Endothelial cell of umbilical vein (primary cell): ENCODE measurements around the gene RTCA. TPM values are rescaled to one million over a fixed set of nuclear protein-coding genes. Genes with fewer than 3 reads are reported as not detected.

Source experiments
- BruUV-seq: library from RNA; stranded (reverse); fragments of 400-500 nt; replicated peaks from 2 replicates; lab custom pipeline; 2021; lab: Mats Ljungman, UMichigan
- CTCF ChIA-PET: fragments of 300-600, 350-600 bp; sonication (Branson Sonifier 250); formaldehyde crosslinking; loops from one replicate; lab custom pipeline; 2021; ENCODE audit warnings: antibody characterized with exemption, inconsistent platforms; lab: Charles Lee
- POLR2A ChIA-PET: fragments of 300-600, 350-600 bp; sonication (Branson Sonifier 250); formaldehyde crosslinking; loops from one replicate; lab custom pipeline; 2021; ENCODE audit warnings: antibody characterized with exemption, inconsistent platforms; lab: Charles Lee
- DNase-seq: peaks from one replicate; pipeline ENCODE4 v3.0.0-alpha.2; 2011; ENCODE audit warnings: low read depth, low spot score
- FAIRE-seq: peaks from 2 replicates; lab custom pipeline; 2011; peaks lifted over from hg19 to GRCh38; lab: Jason Lieb, UNC
- H2AFZ ChIP-seq: 2 replicates; pipeline ENCODE4 v1.6.0; 2012; ENCODE audit warnings: low read depth, low read length, control low read depth, inconsistent platforms
- H3K27ac ChIP-seq: 2 replicates; pipeline ENCODE4 v1.5.1; 2011; ENCODE audit warnings: low read depth, mild to moderate bottlenecking, control low read depth, low read length, moderate library complexity; ENCODE audit not compliant: insufficient read depth
- H3K27me3 ChIP-seq, 2 experiments: 2 replicates each; pipeline versions ENCODE4 v1.6.0 to v1.6.1; 2011; ENCODE audit warnings: low read length in 2 of 2, mixed read lengths in 1 of 2; ENCODE audit not compliant: control insufficient read depth in 2 of 2, insufficient read depth in 2 of 2
- H3K36me3 ChIP-seq, 2 experiments: 2 replicates in 1 of 2; 3 replicates in 1 of 2; pipeline ENCODE4 v1.5.1; 2011; ENCODE audit warnings: low read length in 2 of 2, mild to moderate bottlenecking in 1 of 2, moderate library complexity in 1 of 2; ENCODE audit not compliant: control insufficient read depth in 2 of 2, insufficient read depth in 2 of 2; ENCODE audit errors: extremely low read depth in 1 of 2
- H3K4me1 ChIP-seq: 3 replicates; pipeline ENCODE4 v1.5.1; 2011; ENCODE audit warnings: mild to moderate bottlenecking, low read length; ENCODE audit not compliant: control insufficient read depth, insufficient read depth; ENCODE audit errors: extremely low read depth
- H3K4me2 ChIP-seq: 2 replicates; pipeline ENCODE4 v1.6.1; 2011; ENCODE audit warnings: low read length, control low read depth, mixed read lengths; ENCODE audit not compliant: insufficient read depth
- H3K4me3 ChIP-seq, 3 experiments: fragments of 200-600 bp in 1 of 3; sonication (generic), shearing (Covaris generic) in 1 of 3; replicated peaks in 1 of 3; 2 replicates each; pipeline ENCODE4 v1.5.1; 2011 to 2016; ENCODE audit warnings: control low read depth in 3 of 3, low read length in 3 of 3, mild to moderate bottlenecking in 2 of 3, inconsistent platforms in 1 of 3, low read depth in 1 of 3, moderate library complexity in 1 of 3; ENCODE audit not compliant: insufficient read depth in 1 of 3
- H3K79me2 ChIP-seq: 2 replicates; pipeline ENCODE4 v1.6.0; 2012; ENCODE audit warnings: low read length, inconsistent platforms; ENCODE audit not compliant: control insufficient read depth, insufficient read depth
- H3K9ac ChIP-seq: replicated peaks from 2 replicates; pipeline ENCODE3; 2011; ENCODE audit warnings: low read length, control low read depth; ENCODE audit not compliant: insufficient read depth; ENCODE audit errors: extremely low read depth
- H3K9me1 ChIP-seq: replicated peaks from 3 replicates; pipeline ENCODE4 v1.6.0; 2011; ENCODE audit warnings: mild to moderate bottlenecking, low read length; ENCODE audit not compliant: control insufficient read depth, insufficient read depth; ENCODE audit errors: extremely low read depth
- H3K9me3 ChIP-seq: replicated peaks from 2 replicates; pipeline ENCODE4 v1.5.1; 2012; ENCODE audit warnings: low read length, inconsistent platforms; ENCODE audit not compliant: control insufficient read depth, insufficient read depth
- H4K20me1 ChIP-seq: replicated peaks from 2 replicates; pipeline ENCODE3; 2011; ENCODE audit warnings: mild to moderate bottlenecking, low read length; ENCODE audit not compliant: control insufficient read depth, insufficient read depth; ENCODE audit errors: extremely low read depth
- EZH2 ChIP-seq: IDR thresholded peaks from 2 replicates; pipeline ENCODE4 v1.6.1; 2012; ENCODE audit warnings: borderline replicate concordance, low read depth, mild to moderate bottlenecking, moderate library complexity, low read length, inconsistent platforms; ENCODE audit not compliant: severe bottlenecking
- FOS ChIP-seq: IDR thresholded peaks from 2 replicates; pipeline ENCODE4 v1.6.1; 2011; ENCODE audit warnings: mild to moderate bottlenecking, low read length, moderate library complexity, borderline replicate concordance; ENCODE audit not compliant: insufficient read depth
- GATA2 ChIP-seq: IDR thresholded peaks from 2 replicates; pipeline ENCODE4 v1.7.0; 2011; ENCODE audit warnings: low read depth, mild to moderate bottlenecking, moderate library complexity, mixed read lengths, low read length; ENCODE audit not compliant: insufficient read length, insufficient read depth
- JUN ChIP-seq: IDR thresholded peaks from 2 replicates; pipeline ENCODE4 v1.6.1; 2011; ENCODE audit warnings: borderline replicate concordance, low read depth; ENCODE audit not compliant: insufficient read length, insufficient read depth
- MYC ChIP-seq: IDR thresholded peaks from one replicate; pipeline ENCODE4 v1.6.1; 2011; ENCODE audit warnings: mild to moderate bottlenecking, low read depth, low read length
- POLR2A ChIP-seq: IDR thresholded peaks from 2 replicates; pipeline ENCODE4 v1.6.1; 2012; ENCODE audit warnings: low read depth, mild to moderate bottlenecking, control low read depth, low read length
- POLR2AphosphoS5 ChIP-seq: IDR thresholded peaks from 2 replicates; pipeline ENCODE4 v1.6.1; 2012; ENCODE audit warnings: low read depth, mild to moderate bottlenecking, control low read depth, low read length, moderate library complexity; ENCODE audit not compliant: insufficient read depth
- dilution Hi-C: fragments of 300-500 bp; cut with MboI; formaldehyde crosslinking; loops from one replicate; pipeline ENCODE4 v1.15.0; 2019; ENCODE audit warnings: low sequenced_read_pairs; ENCODE audit not compliant: extremely low pct_ligation_motif_present
- intact Hi-C: fragments of 100-400 bp; cut with micrococcal nuclease; formaldehyde crosslinking; loops from one replicate; pipeline ENCODE4 v1.10.0; 2022
- polyA plus RNA-seq, 4 experiments: library from polyadenylated mRNA; depleted of rRNA in 3 of 4; stranded (reverse) in 3 of 4; unstranded in 1 of 4; fragments of >200 nt; gene quantifications; 2 replicates each; pipeline versions ENCODE4 v1.2.1 to v1.2.3, GENCODE V29; 2011 to 2012; ENCODE audit warnings: missing spikeins in 1 of 4
- total RNA-seq: library from RNA; stranded (reverse); gene quantifications from 2 replicates; pipeline ENCODE4 v1.2.3, GENCODE V29; 2021
- TF ChIP-seq, protein P1 (sequence below): IDR thresholded peaks from 2 replicates; pipeline ENCODE4 v1.6.1; 2011; ENCODE audit not compliant: insufficient read depth, insufficient read length
- TF ChIP-seq, protein P2 (sequence below), 2 donors: IDR thresholded peaks; 1 replicate in 1 of 2; 2 replicates in 1 of 2; pipeline ENCODE4 v1.5.1; 2011; ENCODE audit warnings: low read length in 2 of 2, mild to moderate bottlenecking in 2 of 2, moderate library complexity in 2 of 2, control low read depth in 1 of 2, inconsistent platforms in 1 of 2, low read depth in 1 of 2; ENCODE audit not compliant: insufficient read depth in 1 of 2; ENCODE audit errors: extremely low read depth in 1 of 2

The RTCA gene
- total and polyA plus RNA-seq, 2 donors (not counting 3 experiments of a cell fraction or from before 2014, with no cell fraction given): 20.3 to 46.6 TPM

GRCh38 chr1:100316622-100317021 is 50.6 kb downstream of the RTCA start:
- H3K36me3 ChIP-seq: no peaks in the 10 kb centered on the region
- no TSS peak for BruUV-seq
- ChIA-PET CTCF (no interaction called here), POLR2A (no interaction called here)
- no peak overlapping the region for H3K27ac ChIP-seq
- peaks cover 0 to 2% of the 10 kb centered on the region in 2 experiments for H3K27me3 ChIP-seq
- TF ChIP-seq, protein P1, sequence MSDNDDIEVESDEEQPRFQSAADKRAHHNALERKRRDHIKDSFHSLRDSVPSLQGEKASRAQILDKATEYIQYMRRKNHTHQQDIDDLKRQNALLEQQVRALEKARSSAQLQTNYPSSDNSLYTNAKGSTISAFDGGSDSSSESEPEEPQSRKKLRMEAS: no peak
- no peak for TF ChIP-seq MYC
- no peak for TF ChIP-seq POLR2AphosphoS5
- TF ChIP-seq, protein P2, sequence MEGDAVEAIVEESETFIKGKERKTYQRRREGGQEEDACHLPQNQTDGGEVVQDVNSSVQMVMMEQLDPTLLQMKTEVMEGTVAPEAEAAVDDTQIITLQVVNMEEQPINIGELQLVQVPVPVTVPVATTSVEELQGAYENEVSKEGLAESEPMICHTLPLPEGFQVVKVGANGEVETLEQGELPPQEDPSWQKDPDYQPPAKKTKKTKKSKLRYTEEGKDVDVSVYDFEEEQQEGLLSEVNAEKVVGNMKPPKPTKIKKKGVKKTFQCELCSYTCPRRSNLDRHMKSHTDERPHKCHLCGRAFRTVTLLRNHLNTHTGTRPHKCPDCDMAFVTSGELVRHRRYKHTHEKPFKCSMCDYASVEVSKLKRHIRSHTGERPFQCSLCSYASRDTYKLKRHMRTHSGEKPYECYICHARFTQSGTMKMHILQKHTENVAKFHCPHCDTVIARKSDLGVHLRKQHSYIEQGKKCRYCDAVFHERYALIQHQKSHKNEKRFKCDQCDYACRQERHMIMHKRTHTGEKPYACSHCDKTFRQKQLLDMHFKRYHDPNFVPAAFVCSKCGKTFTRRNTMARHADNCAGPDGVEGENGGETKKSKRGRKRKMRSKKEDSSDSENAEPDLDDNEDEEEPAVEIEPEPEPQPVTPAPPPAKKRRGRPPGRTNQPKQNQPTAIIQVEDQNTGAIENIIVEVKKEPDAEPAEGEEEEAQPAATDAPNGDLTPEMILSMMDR (IDR thresholded peaks at IDR 0.05; ENCODE audit: extremely low read depth in 1 of 2, insufficient read depth in 1 of 2, low read depth in 1 of 2, low read length in 2 of 2): no peak
- TF ChIP-seq POLR2A: no peak
- no peak for TF ChIP-seq FOS
- no peak for TF ChIP-seq EZH2
- no peak for TF ChIP-seq JUN
- TF ChIP-seq GATA2: no peak
- no peaks in the 10 kb centered on the region for H3K79me2 ChIP-seq
- no peak for FAIRE-seq
- dilution Hi-C loops: no loop called here
- H3K9me3 ChIP-seq: no peaks in the 10 kb centered on the region
- no peak for DNase-seq
- intact Hi-C loops: no loop called here
- no peak overlapping the region for H3K4me3 ChIP-seq
- no peaks in the 10 kb centered on the region for H4K20me1 ChIP-seq
- H3K4me2 ChIP-seq: no peak overlapping the region
- no peaks in the 10 kb centered on the region for H3K9me1 ChIP-seq
- H2AFZ ChIP-seq: no peak overlapping the region
- no peak overlapping the region for H3K9ac ChIP-seq
- H3K4me1 ChIP-seq: no peaks in the 10 kb centered on the region
